Smooth muscle cell (in vitro differentiated cells): ENCODE measurements around the gene SYNC. TPM values are rescaled to one million over a fixed set of nuclear protein-coding genes. Genes with fewer than 3 reads are reported as not detected.

ENCODE experiments used
- DNase-seq: peaks from one replicate; lab custom pipeline; 2025; ENCODE audit not compliant: unreplicated experiment; lab: John Stamatoyannopoulos, UW
- H2AFZ ChIP-seq: fragments of 200-600 bp; sonication (generic); 2 replicates; pipeline ENCODE4 v1.6.0; 2016; ENCODE audit warnings: antibody characterized with exemption, low read depth, mild to moderate bottlenecking
- H3F3A ChIP-seq: fragments of 200-600 bp; sonication (generic); 2 replicates; pipeline ENCODE4 v1.6.0; 2017; ENCODE audit warnings: antibody characterized with exemption, low read depth
- H3K27ac ChIP-seq: fragments of 200-600 bp; sonication (generic); 2 replicates; pipeline ENCODE4 v1.5.1; 2016; ENCODE audit warnings: low read depth, mild to moderate bottlenecking
- H3K27me3 ChIP-seq: fragments of 200-600 bp; sonication (generic); 2 replicates; pipeline ENCODE4 v1.6.1; 2016; ENCODE audit warnings: low read depth, mild to moderate bottlenecking
- H3K36me3 ChIP-seq: fragments of 200-600 bp; sonication (generic); 2 replicates; pipeline ENCODE4 v1.5.1; 2016; ENCODE audit warnings: low read depth
- H3K4me1 ChIP-seq: fragments of 200-600 bp; sonication (generic); 2 replicates; pipeline ENCODE4 v1.5.1; 2016; ENCODE audit warnings: low read depth
- H3K4me2 ChIP-seq: fragments of 200-600 bp; sonication (generic); 2 replicates; pipeline ENCODE4 v1.6.0; 2016; ENCODE audit warnings: mild to moderate bottlenecking
- H3K4me3 ChIP-seq: fragments of 200-600 bp; sonication (generic); 2 replicates; pipeline ENCODE4 v1.5.1; 2016; ENCODE audit warnings: mild to moderate bottlenecking
- H3K79me2 ChIP-seq: fragments of 200-600 bp; sonication (generic); 2 replicates; pipeline ENCODE4 v1.6.0; 2016; ENCODE audit warnings: low read depth, mild to moderate bottlenecking
- H3K9ac ChIP-seq: fragments of 200-600 bp; sonication (generic); 2 replicates; pipeline ENCODE4 v1.6.0; 2016; ENCODE audit warnings: low read depth
- H3K9me3 ChIP-seq: fragments of 200-600 bp; sonication (generic); replicated peaks from 2 replicates; pipeline ENCODE4 v1.5.1; 2016; ENCODE audit warnings: low read depth
- H4K20me1 ChIP-seq: fragments of 200-600 bp; sonication (generic); 2 replicates; pipeline ENCODE4 v1.6.0; 2016; ENCODE audit warnings: low read depth
- WGBS: methylation state at CpG from one replicate; pipeline ENCODE4 v1.1.7; 2016; ENCODE audit warnings: low lambda C conversion rate; 5-methylcytosine and 5-hydroxymethylcytosine counted together
- polyA plus RNA-seq: library from polyadenylated mRNA; unstranded; fragments of >200 nt; fragmentation: Nextera tagmentation; extraction: Ambion mirVana; gene quantifications from 2 replicates; pipeline ENCODE4 v1.2.1, GENCODE V29; 2016
- total RNA-seq: library from RNA; depleted of rRNA; stranded (reverse); fragments of >200 nt; gene quantifications from 2 replicates; pipeline ENCODE4 v1.2.3, GENCODE V29; 2014
- TF ChIP-seq, protein P1 (sequence below): fragments of 200-600 bp; sonication (generic); IDR thresholded peaks from 2 replicates; pipeline ENCODE4 v1.5.1; 2017; ENCODE audit warnings: borderline replicate concordance, mild to moderate bottlenecking, antibody characterized with exemption; ENCODE audit not compliant: insufficient read depth, poor library complexity, severe bottlenecking

Gene SYNC
- total and polyA plus RNA-seq, 2 experiments from 2014 or later, result 4.6 to 6.2 TPM

DNA sequence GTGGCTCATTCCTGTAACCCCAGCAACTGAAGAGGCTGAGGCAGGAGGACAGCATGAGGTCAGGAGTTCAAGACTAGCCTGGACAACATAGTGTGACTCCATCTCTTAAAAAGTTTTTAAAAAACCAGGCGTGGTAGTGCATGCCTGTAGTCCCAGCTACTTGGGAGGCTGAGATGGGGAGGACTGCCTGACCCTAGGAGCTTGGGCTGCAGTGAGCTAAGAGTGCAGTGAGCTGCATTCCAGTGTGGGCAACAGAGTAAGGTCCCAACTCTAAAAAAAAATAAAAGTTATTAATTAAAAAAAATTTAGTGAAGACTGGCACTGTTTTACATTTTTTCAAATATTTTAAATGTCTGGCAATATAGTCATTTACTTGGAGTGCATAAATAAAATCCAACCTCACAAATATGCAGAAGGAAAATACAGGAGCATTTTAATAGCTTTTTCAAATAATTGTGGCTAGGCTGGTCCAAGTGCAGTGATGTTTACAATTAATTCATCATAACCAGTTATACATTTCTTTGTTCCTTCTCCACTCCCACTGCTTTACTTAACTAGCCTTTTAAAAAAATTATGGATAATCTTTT lies 63.0 kb downstream of the SYNC start:
- no peak overlapping the region for H3K9ac ChIP-seq
- peaks cover 67% of the 10 kb centered on the region for H4K20me1 ChIP-seq
- H3F3A ChIP-seq, result no peaks in the 10 kb centered on the region
- no peak overlapping the region for H3K4me2 ChIP-seq
- H2AFZ ChIP-seq, result no peak overlapping the region
- no peaks in the 10 kb centered on the region for H3K27me3 ChIP-seq
- no peaks in the 10 kb centered on the region for H3K9me3 ChIP-seq
- no peak overlapping the region for H3K4me3 ChIP-seq
- TF ChIP-seq, protein P1, sequence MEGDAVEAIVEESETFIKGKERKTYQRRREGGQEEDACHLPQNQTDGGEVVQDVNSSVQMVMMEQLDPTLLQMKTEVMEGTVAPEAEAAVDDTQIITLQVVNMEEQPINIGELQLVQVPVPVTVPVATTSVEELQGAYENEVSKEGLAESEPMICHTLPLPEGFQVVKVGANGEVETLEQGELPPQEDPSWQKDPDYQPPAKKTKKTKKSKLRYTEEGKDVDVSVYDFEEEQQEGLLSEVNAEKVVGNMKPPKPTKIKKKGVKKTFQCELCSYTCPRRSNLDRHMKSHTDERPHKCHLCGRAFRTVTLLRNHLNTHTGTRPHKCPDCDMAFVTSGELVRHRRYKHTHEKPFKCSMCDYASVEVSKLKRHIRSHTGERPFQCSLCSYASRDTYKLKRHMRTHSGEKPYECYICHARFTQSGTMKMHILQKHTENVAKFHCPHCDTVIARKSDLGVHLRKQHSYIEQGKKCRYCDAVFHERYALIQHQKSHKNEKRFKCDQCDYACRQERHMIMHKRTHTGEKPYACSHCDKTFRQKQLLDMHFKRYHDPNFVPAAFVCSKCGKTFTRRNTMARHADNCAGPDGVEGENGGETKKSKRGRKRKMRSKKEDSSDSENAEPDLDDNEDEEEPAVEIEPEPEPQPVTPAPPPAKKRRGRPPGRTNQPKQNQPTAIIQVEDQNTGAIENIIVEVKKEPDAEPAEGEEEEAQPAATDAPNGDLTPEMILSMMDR, result no peak
- no peak for DNase-seq
- 100% methylated on average over 1 of the region's 1 CpG for WGBS
- H3K4me1 ChIP-seq, result peaks cover 9% of the 10 kb centered on the region
- H3K79me2 ChIP-seq, result peaks cover 54% of the 10 kb centered on the region
- H3K27ac ChIP-seq, result no peak overlapping the region
- H3K36me3 ChIP-seq, result no peaks in the 10 kb centered on the region

DNA sequence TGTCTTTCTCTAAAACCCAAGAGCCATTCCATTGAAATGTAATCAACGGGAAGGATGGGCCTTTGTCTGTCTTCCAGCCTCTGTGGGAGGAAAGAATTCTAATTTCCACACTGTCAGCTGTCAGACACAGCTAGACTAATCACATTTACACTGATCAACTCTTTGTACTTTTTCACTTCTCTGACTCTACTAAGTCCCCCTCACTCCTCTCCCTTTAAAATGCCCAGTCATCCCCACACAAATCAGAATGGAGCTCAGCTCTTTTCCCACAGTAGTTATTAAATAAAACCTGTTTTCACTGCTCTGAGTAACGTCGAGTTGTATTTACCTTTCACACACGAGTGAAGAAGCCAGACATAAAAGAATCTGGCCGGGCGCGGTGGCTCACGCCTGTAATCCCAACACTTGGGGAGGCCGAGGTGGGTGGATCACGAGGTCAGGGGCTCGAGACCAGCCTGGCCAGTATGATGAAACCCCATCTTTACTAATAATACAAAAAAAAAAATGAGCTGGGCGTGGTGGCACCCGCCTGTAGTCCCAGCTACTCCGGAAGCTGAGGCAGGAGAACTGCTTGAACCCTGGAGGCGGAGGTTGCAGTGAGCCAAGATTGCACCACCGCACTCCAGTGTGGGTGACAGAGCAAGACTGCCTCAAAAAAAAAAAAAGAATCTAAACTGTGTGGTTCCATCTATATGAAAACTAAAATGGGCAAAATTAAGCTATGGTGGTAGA lies 65.5 kb downstream of the SYNC start:
- H3K36me3 ChIP-seq, result no peaks in the 10 kb centered on the region
- TF ChIP-seq, protein P1, result no peak
- DNase-seq, result no peak
- H4K20me1 ChIP-seq, result peaks cover 67% of the 10 kb centered on the region
- peaks cover 9% of the 10 kb centered on the region for H3K4me1 ChIP-seq
- H3K4me3 ChIP-seq, result no peak overlapping the region
- H3K27ac ChIP-seq, result peak overlapping the region; percentile 50
- no peak overlapping the region for H2AFZ ChIP-seq
- no peaks in the 10 kb centered on the region for H3K27me3 ChIP-seq
- peaks cover 44% of the 10 kb centered on the region for H3K79me2 ChIP-seq
- H3K9ac ChIP-seq, result peak overlapping the region; percentile 23
- H3K4me2 ChIP-seq, result no peak overlapping the region
- H3K9me3 ChIP-seq, result no peaks in the 10 kb centered on the region
- H3F3A ChIP-seq, result no peaks in the 10 kb centered on the region
- 68% methylated on average over 16 of the region's 16 CpGs for WGBS

- 75% methylated on average over 8 of the region's 8 CpGs for WGBS
Measured at GRCh38 chr1:32635508-32636277, 66.9 kb downstream of the SYNC start.

More at GRCh38 chr1:32635508-32636277, 66.9 kb downstream of the SYNC start:
- H3K9me3 ChIP-seq, result no peaks in the 10 kb centered on the region
- no peak overlapping the region for H3K4me2 ChIP-seq
- H3K4me3 ChIP-seq, result no peak overlapping the region
- H3K27me3 ChIP-seq, result no peaks in the 10 kb centered on the region
- peaks cover 9% of the 10 kb centered on the region for H3K4me1 ChIP-seq
- DNase-seq, result no peak
- H3F3A ChIP-seq, result no peaks in the 10 kb centered on the region
- H3K9ac ChIP-seq, result no peak overlapping the region
- TF ChIP-seq, protein P1, result no peak
- peaks cover 36% of the 10 kb centered on the region for H3K79me2 ChIP-seq
- peaks cover 64% of the 10 kb centered on the region for H4K20me1 ChIP-seq
- no peak overlapping the region for H2AFZ ChIP-seq
- H3K36me3 ChIP-seq, result no peaks in the 10 kb centered on the region
- H3K27ac ChIP-seq, result no peak overlapping the region
